Urothelium cell line (cell line): ENCODE results near the gene GCLM.
"Not testable (repeated sequence)": the region's sequence is repeated elsewhere in the genome, so short reads cannot be mapped to it uniquely, and the experiment has no call there.

Experiments
- DNase-seq: peaks from one replicate; pipeline ENCODE4 v3.0.0; 2011; ENCODE audit warnings: low spot score, mixed read lengths
- FAIRE-seq: peaks from 2 replicates; lab custom pipeline; 2011; peaks lifted over from hg19 to GRCh38; lab: Jason Lieb, UNC

GCLM gene

GRCh38 chr1:93899543-93900207 is 9.6 kb downstream of the GCLM start:
- FAIRE-seq (no peak), DNase-seq (no peak)

- no peak for DNase-seq
- no peak for FAIRE-seq
These were observed 20.3 kb downstream of the GCLM start for GRCh38 chr1:93888900-93889299.

DNA sequence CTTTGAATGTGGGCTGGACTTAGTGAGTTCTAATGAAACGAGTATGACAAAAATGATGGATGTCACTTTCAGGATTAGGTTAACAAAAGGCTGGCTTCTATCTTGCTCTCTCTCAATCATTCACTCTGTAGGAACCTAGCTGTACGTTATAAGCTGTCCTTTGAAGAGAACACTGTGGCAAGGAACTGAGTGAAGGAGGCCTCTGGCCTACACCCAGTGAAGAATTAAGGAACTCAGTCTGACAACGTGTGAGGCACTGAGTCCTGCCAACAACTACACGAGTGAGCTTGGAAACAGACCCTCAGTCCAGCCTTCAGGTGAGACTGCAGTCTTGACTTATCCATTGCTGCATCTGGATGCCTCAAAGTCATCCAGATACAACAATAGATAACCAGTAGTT is 27.0 kb downstream of the GCLM start:
- DNase-seq (no peak), FAIRE-seq (no peak)

GRCh38 chr1:93880731-93881130 is 28.5 kb downstream of the GCLM start:
- no peak for DNase-seq
- FAIRE-seq, result no peak

GRCh38 chr1:93878889-93879586 is 30.2 kb downstream of the GCLM start, which contains the start of gene DNTTIP2:
Gene DNTTIP2 (minus strand): TSS chr1:93879206. CDS start chr1:93879148, 58 bp downstream.
- FAIRE-seq (no peak), DNase-seq (peak; percentile 96)

GRCh38 chr1:93878501-93878888 is 30.7 kb downstream of the GCLM start:
- DNase-seq (no peak), FAIRE-seq (no peak)

DNA sequence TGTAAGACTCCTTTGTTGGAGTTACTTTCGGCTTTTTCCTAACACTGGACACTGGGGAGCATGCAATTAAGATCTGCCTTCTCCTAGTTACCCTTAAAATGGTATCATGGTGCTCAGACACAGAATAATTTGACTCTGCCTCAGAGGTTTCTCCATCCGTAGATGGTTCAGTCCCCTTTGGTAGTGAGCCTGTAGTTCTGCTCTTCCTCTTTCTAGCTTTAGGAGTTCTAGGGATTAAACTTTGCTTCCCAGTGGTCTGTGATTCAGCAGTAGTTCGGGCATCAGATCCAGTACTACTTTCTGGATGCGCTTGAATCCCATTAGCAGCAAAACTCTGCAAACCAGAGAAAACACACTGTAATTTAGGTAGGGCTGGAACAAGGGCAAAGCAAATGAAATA is 31.7 kb downstream of the GCLM start:
- no peak for DNase-seq
- FAIRE-seq, result no peak

GRCh38 chr1:93876244-93876643 is 33.0 kb downstream of the GCLM start:
- DNase-seq, result no peak
- no peak for FAIRE-seq

DNA sequence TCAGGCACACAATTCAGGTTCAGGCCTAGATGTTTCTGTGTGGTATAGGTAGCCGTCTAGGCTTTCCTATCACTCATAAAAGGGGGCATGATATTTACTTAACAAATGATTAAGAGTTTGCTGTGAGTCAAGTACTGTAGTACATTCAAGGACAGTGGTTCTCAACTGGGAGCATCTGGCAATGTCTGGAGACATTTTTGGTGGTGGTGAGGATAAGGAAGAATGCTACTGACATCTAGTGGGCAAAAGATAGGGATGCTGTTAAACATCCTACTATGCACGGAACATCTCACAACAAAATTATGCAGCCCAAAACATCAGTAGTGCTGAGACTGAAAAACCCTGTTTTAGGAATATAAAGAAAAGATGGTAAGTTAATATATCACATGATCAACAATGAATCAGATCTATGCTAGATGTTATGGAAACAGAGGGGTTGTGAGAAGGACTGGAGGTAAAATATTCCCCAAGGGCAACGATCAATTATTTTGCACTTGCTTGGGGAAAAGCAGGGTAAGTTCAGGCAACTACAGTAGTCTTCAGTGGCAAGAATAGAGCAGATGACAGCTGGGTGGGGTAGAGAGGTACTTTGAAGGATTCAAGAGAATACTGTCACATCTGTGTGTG is 35.1 kb downstream of the GCLM start:
- FAIRE-seq (peak; percentile 50), DNase-seq (no peak)

- DNase-seq (no peak), FAIRE-seq (no peak)
These were observed 37.9 kb downstream of the GCLM start for GRCh38 chr1:93871366-93871765.

DNA sequence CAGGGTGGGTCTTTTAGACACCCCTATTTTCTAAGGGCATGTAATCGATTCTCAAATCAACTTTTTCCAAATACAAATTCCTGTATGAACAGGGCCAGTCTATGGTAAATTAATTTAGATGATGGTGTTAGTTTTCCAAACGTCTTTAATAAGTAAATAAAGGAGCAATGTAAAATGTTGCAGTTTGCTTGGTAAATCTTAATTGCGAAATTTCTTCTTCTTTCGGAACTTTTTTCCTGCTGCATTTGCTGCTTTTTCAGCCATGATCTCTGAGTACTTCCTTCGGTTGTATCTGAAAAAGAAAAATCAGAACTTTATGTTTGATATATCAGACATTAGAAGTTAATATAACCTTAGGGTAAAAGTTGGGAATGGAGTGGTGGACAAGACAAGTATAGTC is 39.6 kb downstream of the GCLM start:
- FAIRE-seq (no peak), DNase-seq (no peak)

DNA sequence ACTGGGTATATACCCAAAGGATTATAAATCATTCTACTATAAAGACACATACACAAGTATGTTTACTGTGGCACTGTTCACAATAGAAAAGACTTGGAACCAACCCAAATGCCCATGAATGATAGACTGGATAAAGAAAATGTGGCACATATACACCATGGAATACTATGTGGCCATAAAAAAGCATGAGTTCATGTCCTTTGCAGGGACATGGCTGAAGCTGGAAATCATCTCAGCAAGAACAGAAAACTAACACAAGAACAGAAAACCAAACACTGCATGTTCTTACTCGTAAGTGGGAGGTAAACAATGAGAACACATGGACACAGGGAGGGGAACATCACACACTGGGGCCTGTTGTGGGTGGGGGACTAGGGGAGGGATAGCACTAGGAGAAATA is 40.7 kb downstream of the GCLM start:
- DNase-seq, FAIRE-seq: not testable (repeated sequence)

- DNase-seq, result no peak
These were observed 44.0 kb downstream of the GCLM start for GRCh38 chr1:93865253-93865652.

GRCh38 chr1:93864175-93864574 is 45.1 kb downstream of the GCLM start:
- DNase-seq, result no peak
- FAIRE-seq, result no peak

More at GRCh38 chr1:93865253-93865652, 44.0 kb downstream of the GCLM start:
- FAIRE-seq, result peak; percentile 55

DNA sequence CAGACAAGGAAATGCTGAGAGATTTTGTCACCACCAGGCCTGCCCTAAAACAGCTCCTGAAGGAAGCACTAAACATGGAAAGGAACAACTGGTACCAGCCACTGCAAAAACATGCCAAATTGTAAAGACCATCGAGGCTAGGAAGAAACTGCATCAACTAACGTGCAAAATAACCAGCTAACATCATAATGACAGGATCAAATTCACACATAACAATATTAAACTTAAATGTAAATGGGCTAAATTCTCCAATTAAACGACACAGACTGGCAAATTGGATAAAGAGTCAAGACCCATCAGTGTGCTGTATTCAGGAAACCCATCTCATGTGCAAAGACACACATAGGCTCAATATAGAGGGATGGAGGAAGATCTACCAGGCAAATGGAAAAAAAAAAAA is 51.6 kb downstream of the GCLM start:
- not testable (repeated sequence) for FAIRE-seq, DNase-seq

- not testable (repeated sequence) for FAIRE-seq, DNase-seq
These were observed 53.2 kb downstream of the GCLM start for GRCh38 chr1:93855983-93856382.

GRCh38 chr1:93853940-93854339 is 55.3 kb downstream of the GCLM start:
- DNase-seq, result no peak
- no peak for FAIRE-seq

- no peak for FAIRE-seq
- no peak for DNase-seq
These were observed 57.4 kb downstream of the GCLM start for GRCh38 chr1:93851878-93852277.

- DNase-seq, result no peak
These were observed 57.9 kb downstream of the GCLM start for GRCh38 chr1:93851327-93851712.

DNA sequence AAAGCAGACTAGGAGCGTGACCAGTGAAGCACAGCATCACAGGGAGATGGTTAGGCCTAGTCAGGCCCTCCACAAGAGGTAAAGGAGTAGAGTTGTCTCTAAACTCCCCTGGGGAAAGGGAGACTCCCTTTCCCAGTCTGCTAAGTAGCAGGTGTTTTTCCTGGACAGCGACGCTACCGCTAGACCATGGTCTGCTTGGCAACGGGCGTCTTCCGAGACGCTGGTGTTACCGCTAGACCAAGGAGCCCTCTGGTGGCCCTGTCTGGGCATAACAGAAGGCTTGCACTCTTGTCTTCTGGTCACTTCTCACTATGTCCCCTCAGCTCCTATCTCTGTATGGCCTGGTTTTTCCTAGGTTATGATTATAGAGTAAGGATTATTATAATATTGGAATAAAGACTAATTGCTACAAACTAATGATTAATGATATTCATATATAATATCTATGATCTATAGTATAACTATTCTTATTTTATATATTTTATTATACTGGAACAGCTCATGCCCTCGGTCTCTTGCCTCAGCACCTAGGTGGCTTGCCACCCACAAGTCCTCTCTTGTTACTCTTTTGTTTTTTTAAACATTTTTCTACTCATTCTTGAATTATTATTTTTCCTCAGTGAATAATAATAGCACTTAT is 58.4 kb downstream of the GCLM start:
- not testable (repeated sequence) for FAIRE-seq, DNase-seq

More at GRCh38 chr1:93851327-93851712, 57.9 kb downstream of the GCLM start:
- FAIRE-seq, result no peak

- FAIRE-seq, result no peak
- no peak for DNase-seq
These were observed 60.8 kb downstream of the GCLM start for GRCh38 chr1:93848350-93848883.
